Common myeloid progenitor, CD34-positive (primary cell): ENCODE results near the gene OAS1.

ENCODE experiments used
- CTCF ChIA-PET: fragments of 350-600 bp; sonication (Branson Sonifier 250); formaldehyde crosslinking; loops from one replicate; lab custom pipeline; 2021; ENCODE audit warnings: antibody characterized with exemption; lab: Charles Lee
- POLR2A ChIA-PET: fragments of 350-600 bp; sonication (Branson Sonifier 250); formaldehyde crosslinking; loops from one replicate; lab custom pipeline; 2021; ENCODE audit warnings: antibody characterized with exemption; lab: Charles Lee
- DNase-seq, 3 donors: peaks; one replicate each; pipeline versions ENCODE4 v3.0.0 to v3.0.0-alpha.2; 2013
- H3K27ac ChIP-seq, 2 experiments: 1 replicate in 1 of 2; 2 replicates in 1 of 2; pipeline ENCODE4 v1.7.0; 2013; ENCODE audit warnings: inconsistent platforms in 2 of 2, low read length in 2 of 2, mild to moderate bottlenecking in 2 of 2, low read depth in 1 of 2, moderate library complexity in 1 of 2; ENCODE audit not compliant: severe bottlenecking in 2 of 2, insufficient read depth in 1 of 2, poor library complexity in 1 of 2
- H3K27me3 ChIP-seq, 5 experiments: replicated peaks in 2 of 5; 1 replicate in 3 of 5; 2 replicates in 2 of 5; pipeline versions ENCODE4 v1.6.1 to v1.7.0; 2013; ENCODE audit warnings: low read length in 4 of 5, mild to moderate bottlenecking in 2 of 5, moderate library complexity in 2 of 5, inconsistent platforms in 1 of 5; ENCODE audit not compliant: insufficient read depth in 5 of 5, control insufficient read depth in 4 of 5
- H3K36me3 ChIP-seq, 4 experiments: 1 replicate in 2 of 4; 2 replicates in 2 of 4; pipeline versions ENCODE4 v1.6.1 to v1.7.0; 2013; ENCODE audit warnings: low read length in 3 of 4, control low read depth in 1 of 4, mild to moderate bottlenecking in 1 of 4; ENCODE audit not compliant: control insufficient read depth in 4 of 4, insufficient read depth in 4 of 4
- H3K4me1 ChIP-seq, 4 experiments: 1 replicate in 3 of 4; 2 replicates in 1 of 4; pipeline versions ENCODE4 v1.6.1 to v1.7.1; 2013; ENCODE audit warnings: low read length in 3 of 4, mild to moderate bottlenecking in 3 of 4, control low read depth in 1 of 4, inconsistent platforms in 1 of 4, moderate library complexity in 1 of 4; ENCODE audit not compliant: control insufficient read depth in 4 of 4, insufficient read depth in 4 of 4; ENCODE audit errors: control extremely low read depth in 1 of 4
- H3K4me3 ChIP-seq, 7 experiments: 1 replicate in 4 of 7; 2 replicates in 3 of 7; pipeline versions ENCODE4 v1.5.1 to v1.7.0; 2013; ENCODE audit warnings: mild to moderate bottlenecking in 7 of 7, low read length in 6 of 7, moderate library complexity in 6 of 7, inconsistent platforms in 2 of 7, low read depth in 2 of 7, control low read depth in 1 of 7; ENCODE audit not compliant: insufficient read depth in 4 of 7, control insufficient read depth in 1 of 7; ENCODE audit errors: extremely low read depth in 1 of 7
- H3K9me3 ChIP-seq, 5 experiments: 1 replicate in 4 of 5; 2 replicates in 1 of 5; pipeline versions ENCODE4 v1.6.1 to v1.7.1; 2013; ENCODE audit warnings: low read length in 4 of 5, mild to moderate bottlenecking in 2 of 5, inconsistent platforms in 1 of 5, low read depth in 1 of 5, moderate library complexity in 1 of 5; ENCODE audit not compliant: control insufficient read depth in 4 of 5, insufficient read depth in 2 of 5; ENCODE audit errors: control extremely low read depth in 1 of 5
- WGBS: methylation state at CpG from one replicate; pipeline ENCODE4 v1.1.5; 2013; ENCODE audit not compliant: insufficient coverage; 5-methylcytosine and 5-hydroxymethylcytosine counted together

Gene OAS1

DNA sequence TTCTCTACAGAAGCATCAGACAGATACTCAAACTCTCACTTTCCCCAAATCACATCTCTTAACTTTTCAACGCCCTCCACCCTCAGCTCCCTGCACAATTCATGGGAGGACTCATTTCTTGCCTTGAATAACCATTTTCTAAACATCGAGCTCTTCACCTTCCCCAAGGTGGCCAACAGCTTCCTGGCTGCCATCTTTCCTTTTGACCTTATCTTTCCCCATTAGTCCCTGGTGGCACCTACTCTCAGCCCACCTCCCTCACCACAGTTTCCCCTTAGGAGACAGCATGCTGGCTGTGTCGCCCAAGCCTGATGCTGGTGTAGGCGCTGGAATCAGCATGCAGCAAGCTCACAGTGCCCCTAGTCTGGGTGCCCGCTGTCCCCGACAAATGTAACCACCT, 8.4 kb upstream of the OAS1 start:
- 95% methylated on average over 4 of the region's 6 CpGs for WGBS
- no peak overlapping the region for H3K4me3 ChIP-seq
- no peaks in the 10 kb centered on the region for H3K9me3 ChIP-seq
- H3K36me3 ChIP-seq, result no peaks in the 10 kb centered on the region
- no peaks in the 10 kb centered on the region for H3K27me3 ChIP-seq
- no peak overlapping the region for H3K27ac ChIP-seq
- DNase-seq, result no peak
- POLR2A ChIA-PET, result no interaction called here
- H3K4me1 ChIP-seq, result peaks cover 2 to 22% (median 10%) of the 10 kb centered on the region in 4 experiments
- CTCF ChIA-PET, result interaction anchor here (1.2 kb wide), 1 partner anchor 43 kb away, joined by 3 read pairs; no protein-coding TSS in a partner anchor

DNA sequence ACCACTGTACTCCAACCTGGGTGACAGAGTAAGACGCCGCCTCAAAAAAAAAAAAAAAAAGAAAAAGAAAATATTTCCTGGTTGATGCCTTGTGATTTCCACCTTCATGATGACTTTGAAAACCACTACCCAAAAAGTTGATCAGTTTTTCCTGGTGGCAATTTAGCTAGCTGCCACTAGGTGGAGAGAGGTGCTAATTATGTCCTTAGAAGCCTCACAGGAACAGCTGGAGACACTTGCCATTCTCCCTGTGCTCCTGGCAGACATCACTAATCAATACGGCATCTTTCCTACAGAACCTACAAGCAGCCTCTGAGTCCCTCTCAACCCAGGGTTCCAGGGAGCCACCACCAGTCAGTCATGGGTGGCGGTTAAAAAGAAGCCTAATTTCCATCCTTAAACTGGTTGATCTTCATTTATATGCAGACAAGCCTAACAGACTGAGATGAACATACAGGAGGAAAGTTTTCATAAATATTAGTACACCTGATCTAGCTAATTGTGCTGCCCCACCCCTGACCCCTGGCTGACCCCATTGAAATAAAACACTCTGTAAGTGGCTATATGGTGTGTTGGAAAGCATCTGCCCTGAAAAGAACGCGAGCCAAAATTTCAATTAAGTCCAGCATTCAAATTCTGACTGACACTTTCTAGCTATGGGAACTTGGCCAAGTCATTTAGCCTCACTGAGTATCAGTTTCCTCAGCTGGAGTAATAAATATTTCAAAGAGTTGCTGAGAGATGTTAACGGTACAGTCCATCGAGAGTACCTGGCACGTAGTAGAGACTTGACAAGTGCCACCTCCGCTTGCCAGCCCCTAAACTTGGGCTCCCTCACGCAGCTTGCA, 6.2 kb upstream of the OAS1 start:
- CTCF ChIA-PET, result interaction anchor here (1.0 to 2.1 kb wide), 8 partner anchors 9 to 97 kb away, joined by 3 to 5 read pairs (median 4); partner anchors contain the start of gene OAS3
- Histone ChIP-seq H3K36me3 (no peaks in the 10 kb centered on the region), H3K27me3 (no peaks in the 10 kb centered on the region), H3K4me3 (no peak overlapping the region), H3K9me3 (no peaks in the 10 kb centered on the region), H3K4me1 (peaks cover 2 to 27% (median 13%) of the 10 kb centered on the region in 4 experiments), H3K27ac (no peak overlapping the region)
- POLR2A ChIA-PET, result interaction anchor here (0.7 to 1.2 kb wide), 2 partner anchors 22 to 77 kb away, joined by 3 read pairs; partner anchors contain the start of gene OAS2
- WGBS, result 81% methylated on average over 11 of the region's 11 CpGs
- DNase-seq, result peak; percentile 63 to 73 (median 66)

GRCh38 chr12:112901271-112901670, 5.5 kb upstream of the OAS1 start:
- POLR2A ChIA-PET, result interaction anchor here (1.2 kb wide), 1 partner anchor 77 kb away, joined by 3 read pairs; the partner anchor contains the start of gene OAS2
- WGBS, result 94% methylated on average over 2 of the region's 2 CpGs
- Histone ChIP-seq H3K4me1 (peaks cover 2 to 33% (median 18%) of the 10 kb centered on the region in 4 experiments), H3K4me3 (no peak overlapping the region), H3K27me3 (no peaks in the 10 kb centered on the region), H3K27ac (no peak overlapping the region), H3K36me3 (no peaks in the 10 kb centered on the region), H3K9me3 (no peaks in the 10 kb centered on the region)
- no peak for DNase-seq
- CTCF ChIA-PET, result interaction anchor here (1.0 to 2.1 kb wide), 6 partner anchors 10 to 97 kb away, joined by 3 to 5 read pairs (median 4); no protein-coding TSS in a partner anchor

DNA sequence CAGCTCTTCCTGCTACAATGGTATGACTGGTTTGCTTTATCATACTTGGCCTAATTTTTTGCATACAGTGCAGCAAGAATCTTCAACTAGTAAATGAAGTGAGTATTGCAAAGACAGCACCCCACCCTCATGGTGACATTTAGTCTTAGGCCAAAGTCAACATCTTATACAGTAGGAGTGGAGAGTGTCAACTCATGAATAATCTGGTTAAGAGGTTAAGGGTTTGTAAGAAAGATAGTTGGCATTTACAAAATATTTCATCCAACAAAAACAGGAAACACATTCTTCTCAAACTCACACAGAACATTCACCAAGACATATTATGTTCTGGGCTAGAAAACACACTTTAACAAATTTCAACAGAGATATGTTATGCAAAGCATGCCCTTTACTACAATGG, 2.2 kb upstream of the OAS1 start:
- POLR2A ChIA-PET, result no interaction called here
- H3K27me3 ChIP-seq, result no peaks in the 10 kb centered on the region
- peaks cover 9 to 54% (median 33%) of the 10 kb centered on the region in 4 experiments for H3K4me1 ChIP-seq
- H3K36me3 ChIP-seq, result no peaks in the 10 kb centered on the region
- H3K27ac ChIP-seq, result no peak overlapping the region
- CTCF ChIA-PET, result interaction anchor here (1.0 to 1.9 kb wide), 2 partner anchors 12 to 27 kb away, joined by 3 to 4 read pairs; no protein-coding TSS in a partner anchor
- H3K4me3 ChIP-seq, result no peak overlapping the region
- no peaks in the 10 kb centered on the region for H3K9me3 ChIP-seq
- no peak for DNase-seq

DNA sequence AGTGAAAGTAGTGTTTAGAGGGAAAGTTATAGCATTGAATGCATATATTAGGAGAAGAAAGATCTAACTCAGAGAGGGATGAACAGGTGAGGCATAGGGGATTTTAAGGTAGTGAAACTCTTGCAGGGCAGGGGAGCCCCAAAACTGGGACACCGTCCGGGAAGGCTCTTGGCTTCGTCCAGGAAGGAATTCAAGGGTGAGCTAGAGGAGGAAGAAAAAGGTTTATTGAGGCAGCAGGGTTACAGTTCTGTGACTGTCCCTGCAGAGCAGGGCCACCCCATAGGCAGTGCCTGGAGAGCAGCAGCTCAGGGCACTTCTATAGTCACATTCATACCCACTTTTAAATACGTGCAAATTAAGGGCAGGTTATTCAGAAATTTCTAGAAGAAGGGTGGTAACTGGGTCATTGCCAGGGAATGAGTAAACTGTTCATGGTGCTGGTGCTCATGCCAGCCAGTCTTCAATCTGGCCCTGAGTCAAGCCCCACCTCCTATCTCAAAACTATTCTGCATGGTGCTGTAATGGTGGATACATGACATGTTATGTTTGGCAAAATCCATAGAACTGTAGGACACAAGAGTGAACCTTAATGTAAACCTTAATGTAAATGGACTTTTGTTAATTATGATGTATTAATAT, 1.2 kb upstream of the OAS1 start:
- POLR2A ChIA-PET, result no interaction called here
- peaks cover 9 to 54% (median 33%) of the 10 kb centered on the region in 4 experiments for H3K4me1 ChIP-seq
- no peak overlapping the region for H3K4me3 ChIP-seq
- CTCF ChIA-PET, result interaction anchor here (0.9 to 1.9 kb wide), 3 partner anchors 22 to 73 kb away, joined by 3 to 4 read pairs (median 3); partner anchors contain the start of gene OAS2
- peaks cover 0 to 2% (median under 1%) of the 10 kb centered on the region in 4 experiments for H3K36me3 ChIP-seq
- DNase-seq, result no peak
- H3K27me3 ChIP-seq, result no peaks in the 10 kb centered on the region
- 91% methylated on average over 3 of the region's 4 CpGs for WGBS
- no peak overlapping the region for H3K27ac ChIP-seq
- H3K9me3 ChIP-seq, result no peaks in the 10 kb centered on the region

- H3K4me3 ChIP-seq, result peak overlapping the region in 6 of 7 experiments; percentile 2 to 82 (median 66)
- DNase-seq, result peak in 2 of 3 donors; percentile 37 to 44
- peaks cover 7 to 35% (median 25%) of the 10 kb centered on the region in 4 experiments for H3K4me1 ChIP-seq
Observed at GRCh38 chr12:112907415-112908157, 824 bp downstream of the OAS1 start.

More at GRCh38 chr12:112907415-112908157, 824 bp downstream of the OAS1 start:
- Histone ChIP-seq H3K27me3 (no peaks in the 10 kb centered on the region), H3K36me3 (peaks cover 0 to 19% (median 3%) of the 10 kb centered on the region in 4 experiments), H3K9me3 (peaks cover 0 to 10% (median 6%) of the 10 kb centered on the region in 5 experiments), H3K27ac (peak overlapping the region in 1 of 2 experiments; percentile 54)
- ChIA-PET CTCF (interaction anchor here (1.0 to 1.7 kb wide), 7 partner anchors 9 to 86 kb away, joined by 3 to 7 read pairs (median 3); no protein-coding TSS in a partner anchor), POLR2A (interaction anchor here (0.5 to 2.3 kb wide), 4 partner anchors 17 to 1916 kb away, joined by 3 to 5 read pairs (median 4); no protein-coding TSS in a partner anchor)
- WGBS, result 10% methylated on average over 3 of the region's 7 CpGs
